Superior temporal gyrus (tissue), 1 donor: ENCODE results near the gene BRAP.
"Not testable (repeated sequence)": the region's sequence is repeated elsewhere in the genome, so short reads cannot be mapped to it uniquely, and the experiment has no call there.

Experiments used
- DNase-seq: peaks from one replicate; pipeline ENCODE4 v3.0.0-alpha.2; 2016; ENCODE audit errors: extremely low spot score

The BRAP gene, protein sequence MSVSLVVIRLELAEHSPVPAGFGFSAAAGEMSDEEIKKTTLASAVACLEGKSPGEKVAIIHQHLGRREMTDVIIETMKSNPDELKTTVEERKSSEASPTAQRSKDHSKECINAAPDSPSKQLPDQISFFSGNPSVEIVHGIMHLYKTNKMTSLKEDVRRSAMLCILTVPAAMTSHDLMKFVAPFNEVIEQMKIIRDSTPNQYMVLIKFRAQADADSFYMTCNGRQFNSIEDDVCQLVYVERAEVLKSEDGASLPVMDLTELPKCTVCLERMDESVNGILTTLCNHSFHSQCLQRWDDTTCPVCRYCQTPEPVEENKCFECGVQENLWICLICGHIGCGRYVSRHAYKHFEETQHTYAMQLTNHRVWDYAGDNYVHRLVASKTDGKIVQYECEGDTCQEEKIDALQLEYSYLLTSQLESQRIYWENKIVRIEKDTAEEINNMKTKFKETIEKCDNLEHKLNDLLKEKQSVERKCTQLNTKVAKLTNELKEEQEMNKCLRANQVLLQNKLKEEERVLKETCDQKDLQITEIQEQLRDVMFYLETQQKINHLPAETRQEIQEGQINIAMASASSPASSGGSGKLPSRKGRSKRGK

DNA sequence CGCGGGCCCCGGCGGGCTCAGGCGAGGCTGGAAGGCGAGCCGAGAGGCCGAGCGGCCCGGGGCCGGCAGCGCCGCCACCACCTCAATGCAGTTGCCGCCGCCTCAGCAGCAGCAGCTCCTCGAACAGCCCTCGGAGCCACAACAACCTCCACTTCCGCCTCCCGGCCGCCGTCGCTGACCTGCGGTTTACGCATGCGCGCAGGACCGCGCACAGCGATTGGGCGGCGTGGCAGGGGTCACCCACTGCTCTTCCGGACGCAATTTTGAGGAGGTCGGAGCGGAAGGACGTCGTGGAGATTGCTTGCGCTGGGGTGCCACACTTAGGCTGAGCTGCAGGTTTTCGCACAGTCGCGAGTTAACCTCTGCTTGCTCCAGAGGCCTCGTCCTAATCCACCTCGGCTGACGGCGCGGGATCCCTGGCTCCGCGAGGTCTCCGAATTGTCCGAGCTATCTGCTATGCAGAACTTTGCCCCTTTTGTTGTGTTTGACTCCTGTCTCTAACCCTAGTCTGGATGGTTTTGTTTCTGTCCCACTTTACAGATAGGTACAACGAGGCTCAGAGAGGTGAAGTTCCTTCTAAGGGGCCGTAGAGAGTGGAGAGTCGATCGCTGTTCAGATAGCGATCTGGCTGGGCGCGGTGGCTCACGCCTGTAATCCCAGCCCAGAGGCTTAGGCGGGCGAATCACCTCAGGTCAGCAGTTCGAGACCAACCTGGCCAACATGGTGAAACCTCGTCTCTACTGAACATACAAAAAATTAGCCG is at the start of gene BRAP, which contains the start of gene ACAD10:
Gene BRAP, minus strand, starts transcription at position 146 of the 763 bp plus-strand sequence. CDS start 164 bp downstream, outside the sequence.
Gene ACAD10, plus strand, starts transcription at position 243 of the 763 bp plus-strand sequence. CDS start 6,657 bp downstream, outside the sequence.
- peak; percentile 95 for DNase-seq

DNA sequence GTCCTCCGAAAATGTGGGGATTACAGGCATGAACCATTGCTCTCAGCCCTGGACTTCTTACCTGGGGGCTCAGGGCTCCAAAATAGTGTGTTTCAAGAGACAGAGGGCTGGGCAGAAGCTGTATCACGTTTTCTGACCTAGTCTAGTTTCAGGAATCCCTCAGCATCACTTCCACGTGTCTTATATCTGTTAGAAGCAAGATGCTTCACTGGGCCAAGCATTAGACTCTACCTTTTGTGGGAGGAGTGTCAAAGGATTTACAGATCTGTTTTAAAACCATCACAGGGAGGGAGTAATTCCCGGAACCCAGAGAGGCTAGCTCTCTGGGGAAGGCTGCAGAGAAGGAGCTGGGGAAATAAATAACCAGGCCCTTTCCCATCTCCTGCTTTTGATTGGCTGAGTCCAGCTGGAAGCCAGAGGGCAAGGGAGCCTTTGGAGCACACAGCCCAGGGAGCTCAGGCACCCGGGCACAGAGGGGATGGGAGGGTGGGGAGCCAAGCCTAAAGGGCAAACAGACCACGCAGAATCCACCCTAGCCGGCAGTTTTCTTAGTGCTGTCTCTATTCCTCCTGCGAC is 47.7 kb upstream of the BRAP start:
- DNase-seq, result no peak

DNA sequence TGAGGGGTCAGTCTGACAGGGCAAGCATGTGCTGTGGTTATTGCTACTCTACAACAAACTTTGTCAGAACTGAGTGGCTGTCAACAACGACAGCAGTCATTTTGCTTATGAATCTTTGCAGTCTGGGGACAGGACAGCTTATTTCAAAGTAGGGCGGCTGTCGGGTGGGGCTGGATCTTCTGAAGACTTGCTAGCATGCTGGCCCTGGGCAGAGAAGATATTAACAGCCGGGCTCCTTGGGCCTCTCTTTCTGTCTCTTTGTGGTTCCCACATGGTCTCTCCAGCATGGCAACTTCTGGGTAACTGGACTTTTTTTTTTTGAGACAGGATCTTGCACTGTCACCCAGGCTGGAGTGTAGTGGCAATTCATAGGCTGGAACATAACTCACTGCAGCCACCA is 47.0 kb upstream of the BRAP start:
- no peak for DNase-seq

DNA sequence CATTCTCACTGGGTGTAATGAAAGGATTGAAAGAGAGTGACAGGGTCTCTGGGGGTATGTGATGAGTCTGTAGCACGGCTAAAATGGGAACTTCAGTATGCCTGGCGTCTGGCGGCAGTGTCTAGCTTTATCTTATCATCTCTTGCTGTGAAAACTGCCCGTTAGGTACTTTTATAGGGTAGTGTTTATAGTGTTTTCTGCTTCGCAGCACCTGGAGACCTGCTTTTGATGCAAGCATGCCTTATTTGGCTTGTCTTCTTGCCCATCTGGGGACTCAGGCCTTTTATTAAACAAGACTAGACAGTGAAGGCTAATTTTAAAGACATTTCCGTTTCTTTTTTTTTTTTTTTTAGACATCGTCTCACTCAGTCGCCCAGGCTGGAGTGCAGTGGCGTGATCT is 44.7 kb upstream of the BRAP start:
- DNase-seq, result no peak

DNA sequence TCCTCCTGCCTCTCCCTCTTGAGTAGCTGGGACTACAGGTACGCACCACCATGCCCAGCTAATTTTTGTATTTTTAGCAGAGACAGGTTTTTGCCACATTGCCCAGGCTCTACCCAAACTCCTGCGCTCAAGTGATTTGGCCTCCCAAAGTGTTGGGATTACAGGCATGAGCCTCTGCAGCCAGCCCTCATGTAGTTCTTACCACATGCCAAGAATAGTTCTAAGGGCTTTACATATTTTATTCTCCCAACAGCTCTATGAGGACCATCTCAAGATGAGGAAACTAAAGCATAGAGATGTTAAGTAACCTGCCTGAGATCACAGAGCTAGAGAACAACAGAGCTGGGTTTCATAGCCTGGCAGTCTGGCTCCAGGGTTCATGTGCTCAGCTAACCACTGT is 43.0 kb upstream of the BRAP start:
- DNase-seq, result no peak

DNA sequence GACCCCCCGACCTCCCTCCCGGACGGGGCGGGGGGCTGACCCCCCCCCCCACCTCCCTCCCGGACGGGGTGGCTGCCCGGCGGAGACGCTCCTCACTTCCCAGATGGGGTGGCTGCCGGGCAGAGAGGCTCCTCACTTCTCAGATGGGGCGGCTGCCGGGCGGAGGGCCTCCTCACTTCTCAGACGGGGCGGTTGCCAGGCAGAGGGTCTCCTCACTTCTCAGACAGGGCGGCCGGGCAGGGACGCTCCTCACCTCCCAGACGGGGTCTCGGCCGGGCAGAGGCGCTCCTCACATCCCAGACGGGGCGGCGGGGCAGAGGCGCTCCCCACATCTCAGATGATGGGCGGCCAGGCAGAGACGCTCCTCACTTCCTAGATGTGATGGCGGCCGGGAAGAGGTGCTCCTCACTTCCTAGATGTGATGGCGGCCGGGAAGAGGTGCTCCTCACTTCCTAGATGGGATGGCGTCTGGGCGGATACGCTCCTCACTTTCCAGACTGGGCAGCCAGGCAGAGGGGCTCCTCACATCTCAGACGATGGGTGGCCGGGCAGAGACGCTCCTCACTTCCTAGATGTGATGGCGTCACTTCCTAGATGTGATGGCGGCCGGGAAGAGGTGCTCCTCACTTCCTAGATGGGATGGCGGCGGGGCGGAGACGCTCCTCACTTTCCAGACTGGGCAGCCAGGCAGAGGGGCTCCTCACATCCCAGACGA is 38.0 kb upstream of the BRAP start:
- DNase-seq, result not testable (repeated sequence)

DNA sequence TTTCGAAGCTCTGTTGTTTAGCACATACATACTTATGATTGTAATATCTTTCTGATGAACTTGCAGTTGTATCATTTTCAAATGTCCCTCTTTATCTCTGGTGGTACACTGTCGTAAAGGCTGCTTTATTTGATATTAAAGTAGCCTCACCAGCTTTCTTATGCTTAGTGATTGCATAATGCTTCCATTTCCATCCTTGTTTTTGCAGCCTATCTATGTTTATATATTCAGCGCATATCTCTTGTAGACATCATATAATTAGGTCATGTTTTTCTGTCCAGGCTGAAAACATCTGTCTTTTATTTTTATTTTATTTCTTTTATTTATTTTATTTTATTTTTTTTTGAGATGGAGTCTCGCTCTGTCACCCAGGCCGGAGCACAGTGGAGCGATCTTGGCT is 34.7 kb upstream of the BRAP start:
- no peak for DNase-seq

DNA sequence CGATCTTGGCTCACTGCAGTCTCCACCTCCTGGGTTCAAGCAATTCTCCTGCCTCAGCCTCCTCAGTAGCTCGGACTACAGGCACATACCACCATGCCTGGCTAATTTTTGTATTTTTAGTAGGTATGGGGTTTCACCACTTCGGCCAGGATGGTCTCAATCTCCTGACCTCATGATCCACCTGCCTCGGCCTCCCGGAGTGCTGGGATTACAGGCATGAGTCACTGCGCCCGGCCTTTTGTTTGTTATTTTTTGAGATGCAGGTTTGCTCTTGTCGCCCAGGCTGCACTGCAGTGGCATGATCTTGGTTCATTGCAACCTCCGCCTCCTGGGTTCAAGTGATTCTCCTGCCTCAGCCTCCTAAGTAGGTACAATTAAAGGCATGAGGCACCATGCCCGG is 33.6 kb upstream of the BRAP start:
- not testable (repeated sequence) for DNase-seq

DNA sequence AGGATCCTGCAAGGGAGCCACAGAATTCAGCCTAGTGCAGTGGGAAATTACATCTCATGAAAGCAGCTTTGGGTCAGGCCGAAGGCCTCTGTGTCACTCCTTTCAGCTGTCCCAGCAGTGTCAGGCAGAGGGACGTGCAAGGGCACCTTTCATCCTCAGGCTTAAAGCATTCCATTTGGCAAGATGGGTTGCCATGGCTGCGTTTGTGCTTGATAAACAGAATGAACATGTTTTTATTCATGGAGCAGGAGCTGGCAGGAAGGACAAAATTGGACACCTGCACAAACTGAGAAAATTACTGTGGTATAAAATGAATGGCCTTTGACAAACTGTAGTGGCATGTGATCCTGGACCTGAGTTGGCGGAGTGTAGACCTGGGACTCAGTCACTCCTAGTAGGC is 29.5 kb upstream of the BRAP start:
- DNase-seq, result peak; percentile 10

DNA sequence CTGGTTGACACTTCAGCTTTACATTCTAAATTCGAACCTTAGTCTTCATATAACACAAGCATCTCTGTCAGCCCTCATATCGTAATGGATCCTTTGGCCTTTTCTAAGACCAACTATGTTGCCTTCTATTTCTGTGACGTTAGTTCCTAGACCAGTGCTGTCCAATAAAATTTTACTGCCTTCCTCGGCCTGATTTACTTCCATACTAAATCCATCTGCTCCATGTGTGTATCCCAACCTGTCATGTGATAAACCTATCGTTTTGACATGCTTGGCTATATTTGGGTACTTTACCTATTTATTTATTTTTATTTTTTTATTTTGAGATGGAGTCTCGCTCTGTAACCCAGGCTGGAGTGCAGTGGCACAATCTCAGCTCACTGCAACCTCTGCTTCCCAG is 20.4 kb upstream of the BRAP start:
- no peak for DNase-seq

DNA sequence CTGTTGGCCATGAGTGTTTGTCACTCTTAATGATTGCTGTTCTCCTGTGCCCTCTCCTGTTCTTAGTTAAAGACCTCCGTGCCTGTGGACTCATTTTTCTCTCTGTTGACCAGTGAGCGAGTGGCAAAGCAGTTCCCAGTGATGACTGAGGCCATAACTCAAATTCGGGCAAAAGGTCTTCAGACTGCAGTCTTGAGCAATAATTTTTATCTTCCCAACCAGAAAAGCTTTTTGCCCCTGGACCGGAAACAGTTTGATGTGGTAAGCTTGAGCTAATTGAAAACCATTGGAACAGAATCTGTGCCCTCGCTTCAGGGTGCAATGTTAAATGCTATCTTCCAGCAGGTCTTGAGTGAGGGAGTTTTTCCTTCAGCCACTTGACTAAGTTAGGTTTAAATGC is 19.9 kb upstream of the BRAP start:
- DNase-seq, result no peak

DNA sequence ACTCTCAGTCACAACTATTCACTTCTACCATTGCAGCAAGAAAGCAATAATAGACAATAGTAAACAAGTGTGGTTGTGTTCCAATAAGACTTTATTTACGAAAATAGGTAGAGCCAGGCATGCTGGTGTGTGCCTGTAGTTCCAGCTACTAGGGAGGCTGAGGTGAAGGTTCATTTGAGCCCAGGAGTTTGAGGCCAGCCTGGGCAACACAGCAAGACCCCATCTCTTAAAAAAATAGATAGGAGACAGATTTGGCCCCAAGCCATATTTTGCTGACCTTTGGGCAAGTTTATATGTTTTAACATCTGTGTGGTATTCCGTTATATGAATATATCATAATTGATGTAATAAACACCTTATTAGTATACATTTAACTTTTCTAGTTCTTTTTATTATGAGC is 14.2 kb upstream of the BRAP start:
- no peak for DNase-seq

DNA sequence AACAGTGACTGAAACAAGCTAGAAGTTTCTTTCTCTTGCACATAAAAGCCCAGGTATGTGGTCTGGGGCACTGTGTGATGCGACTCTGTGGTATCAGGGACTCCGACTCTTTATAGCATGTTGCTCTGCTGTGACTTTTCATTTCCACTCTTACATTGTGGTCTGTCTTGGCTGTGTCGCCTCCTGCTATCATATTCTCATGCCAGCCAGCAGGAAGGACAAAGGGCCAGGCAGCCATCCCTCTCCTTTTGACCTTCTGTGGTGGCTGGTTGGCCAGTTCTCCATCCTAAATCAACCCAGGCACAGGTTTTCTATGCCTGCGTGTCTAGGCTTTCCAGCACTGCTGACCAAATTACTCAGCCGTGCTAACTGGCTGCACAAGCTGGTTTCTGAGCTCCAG is 8.1 kb upstream of the BRAP start:
- DNase-seq, result no peak

DNA sequence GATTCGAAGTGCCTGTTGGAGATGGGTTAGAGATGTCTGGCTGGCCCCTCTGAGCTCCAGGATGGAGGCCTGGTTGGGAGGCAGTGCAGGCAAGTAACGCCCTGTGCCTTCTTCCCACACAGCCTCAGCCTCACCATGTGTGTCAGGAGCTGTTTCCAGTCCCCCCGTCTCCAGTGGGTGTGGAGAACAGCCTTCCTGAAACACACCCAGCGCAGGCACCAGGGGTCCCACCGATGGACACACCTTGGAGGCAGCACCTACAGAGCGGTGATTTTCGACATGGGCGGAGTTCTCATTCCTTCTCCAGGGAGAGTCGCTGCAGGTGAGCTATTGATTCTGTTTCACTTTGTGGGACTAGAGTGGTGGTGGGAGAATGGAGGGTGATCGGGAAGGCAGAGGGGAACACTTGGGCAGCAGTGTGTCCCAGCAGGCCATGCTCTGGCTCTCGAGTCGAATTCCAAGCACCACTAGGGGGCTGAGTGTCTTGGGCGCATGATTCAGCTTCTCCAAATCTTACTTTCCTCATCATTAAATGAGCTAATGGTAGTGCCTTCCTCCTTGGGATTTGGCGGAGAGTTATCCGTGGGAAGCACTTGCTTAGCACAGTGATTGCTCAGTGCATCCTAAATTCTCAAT is 6.9 kb upstream of the BRAP start:
- DNase-seq, result no peak

DNA sequence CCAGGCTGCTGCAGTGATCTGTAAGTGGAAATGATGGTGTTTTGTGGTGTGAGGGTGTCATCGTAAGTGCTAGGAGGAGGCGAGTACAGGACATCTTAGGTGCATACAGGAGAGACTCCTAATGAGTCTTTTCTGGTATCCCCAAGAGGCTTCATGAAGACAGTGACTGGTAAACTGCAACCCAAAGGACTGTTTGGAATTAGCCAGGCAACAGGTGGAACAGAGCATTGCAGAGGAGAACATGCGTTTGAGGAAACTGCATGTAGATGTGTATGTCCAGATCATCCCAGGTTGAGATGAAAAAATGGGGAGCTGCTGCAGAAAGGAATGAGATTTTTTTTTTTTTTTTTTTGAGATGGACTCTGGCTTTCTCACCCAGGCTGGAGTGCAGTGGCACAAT is 5.5 kb upstream of the BRAP start:
- no peak for DNase-seq

DNA sequence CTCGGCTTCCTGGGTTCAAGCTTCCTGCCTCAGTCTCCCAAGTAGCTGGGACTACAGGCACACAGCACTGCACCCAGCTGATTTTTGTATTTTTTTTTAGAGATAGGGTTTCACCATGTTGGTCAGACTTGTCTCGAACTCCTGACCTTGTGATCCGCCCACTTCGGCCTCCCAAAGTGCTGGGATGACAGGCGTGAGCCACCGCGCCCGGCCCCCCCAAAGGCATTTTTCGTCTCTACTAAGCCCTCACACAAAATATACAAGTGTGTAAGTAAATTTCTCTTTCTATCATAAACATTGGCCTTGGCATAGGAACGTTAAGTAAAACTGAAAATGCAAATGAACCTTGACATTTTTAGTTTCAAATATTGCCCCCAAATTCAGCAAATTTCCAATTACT is 2.2 kb upstream of the BRAP start:
- no peak for DNase-seq

DNA sequence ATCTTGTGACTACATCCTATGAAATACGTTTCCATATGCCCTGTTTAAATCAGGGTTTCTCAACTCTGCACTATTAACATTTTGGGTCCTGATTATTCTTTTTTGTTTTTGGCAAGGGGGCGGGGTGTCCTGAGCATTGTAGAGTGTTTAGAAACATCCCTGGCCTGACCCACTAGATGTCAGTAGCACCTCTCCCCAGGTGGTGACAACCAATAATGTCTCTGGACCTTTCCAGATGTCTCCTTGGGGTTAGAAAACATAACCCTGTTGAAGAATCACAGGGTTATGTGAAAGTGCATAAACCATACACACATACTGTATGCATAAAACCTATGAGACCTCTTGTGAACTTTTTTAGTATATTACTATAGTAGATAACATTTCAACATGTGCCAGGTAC is 1.5 kb upstream of the BRAP start:
- no peak for DNase-seq

DNA sequence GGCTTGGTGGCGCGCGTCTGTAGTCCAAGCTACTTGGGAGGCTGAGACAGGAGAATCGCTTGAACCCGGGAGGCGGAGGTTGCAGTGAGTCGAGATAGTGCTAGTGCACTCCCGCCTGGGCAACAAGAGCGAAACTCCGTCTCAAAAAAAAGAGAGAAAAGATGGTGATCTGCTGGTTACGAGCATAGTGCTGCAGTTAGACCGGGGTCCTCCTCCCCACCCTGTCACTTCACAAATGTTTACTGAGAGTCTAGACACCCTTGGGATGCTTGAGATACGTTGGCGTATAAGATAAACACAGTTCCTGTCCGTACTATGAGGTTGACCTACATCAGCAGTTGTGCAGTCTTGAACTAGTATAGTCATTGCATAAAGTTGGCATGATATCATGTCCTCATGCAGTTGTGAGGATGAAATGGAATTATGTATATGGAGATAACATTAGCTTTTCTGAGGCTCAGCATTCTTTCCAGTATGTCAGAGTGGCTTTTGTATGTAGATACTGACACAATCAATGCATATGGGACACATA is 884 bp upstream of the BRAP start:
- no peak for DNase-seq

DNA sequence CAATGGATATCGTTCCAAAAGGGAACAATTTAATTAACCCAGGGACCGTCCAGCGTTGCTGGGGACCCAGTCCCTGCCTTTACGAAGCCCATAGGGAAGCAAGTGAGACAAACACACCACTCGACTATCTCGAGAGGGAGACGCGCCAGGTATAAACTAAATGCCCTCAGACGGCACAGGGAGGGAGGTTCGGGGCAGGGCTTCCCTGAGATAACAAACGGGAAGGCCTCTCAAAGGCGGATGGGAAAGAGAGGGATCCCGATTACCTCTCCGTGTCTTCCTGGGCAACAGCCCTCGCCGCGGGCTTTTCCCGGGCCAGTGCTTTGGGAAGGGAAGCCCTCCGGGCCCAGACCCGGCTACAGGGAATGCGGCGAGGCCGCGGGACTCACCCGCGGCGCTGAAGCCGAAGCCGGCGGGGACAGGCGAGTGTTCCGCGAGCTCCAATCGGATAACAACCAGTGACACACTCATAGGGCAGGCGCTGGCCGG is 390 bp downstream of the BRAP start:
- DNase-seq, result no peak

DNA sequence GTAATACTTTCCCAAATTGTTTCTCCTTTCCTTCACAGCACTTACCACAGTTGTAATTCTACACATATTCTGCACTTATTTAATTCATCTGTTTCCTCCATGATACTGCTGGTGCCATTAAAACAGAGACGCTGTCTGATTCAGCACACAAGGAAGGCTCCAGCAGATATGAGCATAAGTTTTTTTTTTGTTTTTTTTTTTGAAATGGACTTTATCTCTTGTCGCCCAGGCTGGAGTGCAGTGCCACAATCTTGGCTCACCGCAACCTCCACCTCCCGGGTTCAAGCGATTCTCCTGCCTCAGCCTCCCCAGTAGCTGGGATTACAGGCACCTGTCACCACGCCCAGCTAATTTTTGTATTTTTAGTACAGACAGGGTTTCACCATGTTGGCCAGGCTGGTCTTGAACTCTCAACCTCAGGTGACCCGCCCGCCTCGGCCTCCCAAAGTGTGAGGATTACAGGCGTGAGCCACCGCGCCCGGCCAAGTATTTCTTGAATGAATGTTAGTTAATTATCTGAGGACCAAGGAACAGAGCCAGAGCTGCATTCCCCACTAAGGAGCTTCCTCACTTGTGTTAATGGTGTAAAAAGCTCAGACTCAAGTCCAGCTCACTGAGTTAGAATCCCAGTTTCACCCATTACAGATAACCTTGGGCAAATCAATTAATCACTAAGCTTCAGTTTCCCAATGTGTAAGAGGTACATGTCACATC is 1.1 kb downstream of the BRAP start:
- not testable (repeated sequence) for DNase-seq
